Renal pelvis (tissue), 4 donors: ENCODE data around the gene GK. TPM values are rescaled to one million over a fixed set of nuclear protein-coding genes. Genes with fewer than 3 reads are reported as not detected.
"Not testable (repeated sequence)": the region's sequence is repeated elsewhere in the genome, so short reads cannot be mapped to it uniquely, and the experiment has no call there.

ENCODE experiments used
- DNase-seq: peaks from one replicate; pipeline ENCODE4 v3.0.0-alpha.2; 2013
- polyA plus RNA-seq, 3 donors: library from polyadenylated mRNA; unstranded; fragments of 120-200 nt; gene quantifications; one replicate each; pipeline ENCODE4 v1.2.1, GENCODE V29; 2013; ENCODE audit not compliant: insufficient read length in 3 of 3

GK gene
- polyA plus RNA-seq, 3 donors = 70.2 to 144 (median 126) TPM

- DNase-seq = no peak
Measured at GRCh38 chrX:30642642-30643041, 10.6 kb upstream of the GK start.

GRCh38 chrX:30643313-30643821 is 9.9 kb upstream of the GK start:
- no peak for DNase-seq

DNA sequence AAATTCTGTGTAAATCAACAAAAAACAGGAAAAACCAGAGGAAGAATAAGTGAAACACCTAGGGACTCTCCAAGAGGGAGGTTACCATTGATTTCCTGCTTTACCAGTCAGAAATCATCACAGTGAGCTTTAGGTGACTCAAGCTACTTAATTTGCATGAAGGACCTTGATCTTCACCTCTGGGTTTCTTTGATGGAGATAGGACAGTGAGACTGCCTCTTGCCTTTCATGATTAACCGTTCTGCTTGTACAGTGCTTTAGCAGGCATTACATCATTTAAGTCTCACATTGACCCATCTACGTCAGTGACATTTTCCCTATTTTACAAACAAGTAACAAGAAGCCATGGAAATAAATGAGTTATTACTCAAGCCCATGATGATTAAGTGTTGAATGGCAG is 3.4 kb upstream of the GK start:
- no peak for DNase-seq

GRCh38 chrX:30652527-30653414 is 452 bp upstream of the GK start:
- DNase-seq = peak; percentile 90

DNA sequence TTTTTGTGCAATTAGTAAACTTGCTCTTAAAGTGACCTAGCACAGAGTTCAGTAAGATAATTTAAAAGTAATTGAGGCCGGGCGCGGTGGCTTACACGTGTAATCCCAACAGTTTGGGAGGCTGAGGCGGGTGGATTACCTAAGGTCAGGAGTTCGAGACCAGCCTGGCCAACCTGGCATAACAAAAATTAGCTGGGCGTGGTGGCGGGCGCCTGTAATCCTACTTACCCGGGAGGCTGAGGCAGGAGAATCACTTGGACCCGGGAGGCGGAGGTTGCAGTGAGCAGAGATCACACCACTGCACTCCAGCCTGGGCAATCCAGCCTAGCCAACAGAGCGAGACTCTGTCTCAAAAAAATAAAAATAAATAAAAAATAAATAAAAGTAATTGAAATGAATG is 1.2 kb downstream of the GK start:
- DNase-seq = not testable (repeated sequence)

- no peak for DNase-seq
Measured at GRCh38 chrX:30654989-30655607, 1.9 kb downstream of the GK start.

- no peak for DNase-seq
Measured at GRCh38 chrX:30655991-30656390, 2.8 kb downstream of the GK start.

- no peak for DNase-seq
Measured at GRCh38 chrX:30657196-30658161, 4.3 kb downstream of the GK start.

GRCh38 chrX:30659421-30659820 is 6.2 kb downstream of the GK start:
- DNase-seq = no peak

GRCh38 chrX:30661228-30661627 is 8.0 kb downstream of the GK start:
- no peak for DNase-seq

- DNase-seq = no peak
Measured at GRCh38 chrX:30663322-30663721, 10.1 kb downstream of the GK start.

GRCh38 chrX:30665471-30665870 is 12.2 kb downstream of the GK start:
- no peak for DNase-seq

- no peak for DNase-seq
Measured at GRCh38 chrX:30666094-30666493, 12.9 kb downstream of the GK start.

DNA sequence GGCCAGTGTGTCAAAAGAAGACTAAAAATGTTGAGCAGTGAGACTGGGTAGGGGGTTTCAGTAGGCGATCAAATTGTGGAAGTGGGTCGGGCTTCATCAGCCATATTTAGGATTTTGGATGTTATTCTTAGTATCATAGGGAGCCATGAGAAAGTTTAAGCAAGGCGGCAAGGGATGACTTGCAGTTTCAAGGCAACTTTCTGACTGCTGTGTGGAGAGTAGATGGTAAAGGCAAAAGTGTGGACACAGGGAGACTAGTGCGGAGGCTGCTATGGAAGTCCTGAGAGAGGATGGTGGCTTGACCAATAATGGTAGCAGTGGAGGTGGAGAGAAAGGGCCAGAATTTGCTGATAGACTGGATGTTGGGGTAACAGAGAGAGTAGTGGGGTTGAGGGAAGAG is 15.4 kb downstream of the GK start:
- no peak for DNase-seq

DNA sequence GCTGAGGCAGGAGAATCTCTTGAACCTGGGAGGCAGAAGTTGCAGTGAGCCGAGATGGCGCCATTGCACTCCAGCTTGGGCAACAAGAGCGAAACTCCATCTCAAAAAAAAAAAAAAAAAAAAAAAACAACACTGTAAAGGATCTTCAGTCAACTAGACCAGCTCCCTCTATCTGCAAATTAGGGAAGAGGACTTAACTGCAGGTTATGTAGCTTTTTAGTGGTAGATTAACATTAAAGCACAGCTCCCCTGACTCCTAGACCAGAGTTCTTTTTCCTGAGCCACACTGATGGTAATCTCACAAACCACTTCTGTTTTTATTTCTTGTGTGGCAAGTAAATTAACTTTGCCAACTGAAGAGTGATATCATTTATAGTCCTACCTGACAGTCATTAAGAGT is 18.0 kb downstream of the GK start:
- DNase-seq = not testable (repeated sequence)

GRCh38 chrX:30673127-30673796 is 20.0 kb downstream of the GK start:
- no peak for DNase-seq

DNA sequence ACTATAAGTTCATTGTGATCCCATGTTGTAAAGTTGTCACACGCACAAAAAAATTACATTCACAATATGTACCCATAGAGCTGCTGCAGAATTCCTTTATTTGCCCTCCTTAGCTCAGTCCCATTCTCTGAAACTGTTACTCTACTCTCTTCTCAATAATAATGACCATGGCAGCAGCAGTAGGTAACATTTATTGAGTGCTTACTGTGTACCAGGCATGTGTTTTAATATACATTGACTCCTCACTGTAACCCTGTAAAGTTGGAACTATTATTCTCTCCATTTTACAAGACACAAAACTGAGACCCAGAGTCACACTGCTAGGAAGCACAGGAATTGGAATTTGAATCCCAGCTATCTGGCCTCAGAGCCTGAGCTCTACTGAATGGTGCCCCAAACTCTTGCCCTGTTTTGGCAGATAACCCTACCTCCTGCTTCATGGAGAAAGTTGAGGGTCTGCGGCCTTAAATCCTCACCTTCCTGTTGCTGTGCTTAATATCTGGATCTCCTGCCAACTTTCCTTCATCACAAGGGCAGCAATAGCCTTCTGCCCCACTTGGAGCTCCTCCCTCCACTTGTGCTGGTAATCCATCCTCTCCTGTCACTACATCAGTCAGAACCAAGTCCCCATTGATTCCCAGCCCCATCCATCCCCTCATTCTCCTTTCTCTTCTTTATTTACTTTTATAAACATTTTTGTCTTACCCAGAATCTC is 20.8 kb downstream of the GK start:
- no peak for DNase-seq

DNA sequence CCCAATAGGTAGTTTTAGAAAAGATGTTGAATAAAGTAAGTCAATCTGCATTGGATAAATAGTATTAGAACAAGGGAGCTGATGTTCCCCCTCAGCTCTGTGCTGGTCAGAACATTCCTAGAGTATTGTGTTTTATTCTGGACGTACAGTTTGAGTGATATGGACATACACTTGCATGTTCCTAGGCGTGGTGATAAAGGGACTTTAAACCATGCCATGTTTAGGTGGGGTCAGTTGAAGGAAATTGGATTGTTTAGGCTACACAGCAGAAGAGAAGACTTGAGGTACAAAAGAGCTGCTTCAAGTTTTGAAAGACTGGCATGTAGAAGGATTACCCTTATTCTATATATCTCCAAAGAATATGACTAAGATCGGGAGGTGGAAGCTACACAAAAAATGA is 21.6 kb downstream of the GK start:
- DNase-seq = no peak

DNA sequence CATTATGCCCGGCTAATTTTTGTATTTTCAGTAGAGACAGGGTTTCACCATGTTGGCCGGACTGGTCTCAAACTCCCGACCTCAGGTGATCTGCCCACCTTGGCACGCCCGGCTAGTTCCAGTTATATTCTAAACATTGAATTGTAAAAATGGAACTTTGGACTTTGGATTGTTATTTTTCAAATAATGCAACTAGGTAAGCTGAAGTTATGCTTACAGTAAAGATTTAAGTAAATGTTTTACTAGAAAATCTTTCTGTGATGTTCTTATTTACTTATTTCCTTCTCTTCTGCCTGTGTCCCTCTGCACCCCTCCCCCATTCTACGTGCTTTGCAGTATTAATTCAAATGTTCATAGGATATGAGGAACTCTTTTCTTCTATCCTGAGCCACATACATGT is 26.1 kb downstream of the GK start:
- no peak for DNase-seq

GRCh38 chrX:30680618-30681017 is 27.4 kb downstream of the GK start:
- no peak for DNase-seq

DNA sequence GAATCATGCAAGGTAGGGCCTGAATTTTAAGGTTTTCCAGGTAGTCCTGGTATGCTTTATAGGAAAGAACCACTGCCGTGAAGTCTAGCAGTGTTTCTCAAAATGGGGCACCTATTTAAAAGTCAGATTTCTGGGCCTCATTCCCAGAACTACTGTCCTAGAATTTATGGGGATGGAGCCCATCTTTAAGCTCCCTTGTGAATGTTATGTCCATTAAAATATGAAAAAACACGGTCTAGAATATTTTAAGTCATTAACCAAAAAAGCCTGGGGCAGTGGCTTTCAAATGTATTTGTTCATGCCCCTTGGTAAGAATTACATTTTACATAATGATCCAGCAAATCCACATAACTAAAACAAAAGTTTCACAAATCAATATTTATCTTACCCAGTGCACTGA is 35.4 kb downstream of the GK start:
- DNase-seq = no peak
